RWPE2 (cell line): Measurements from ENCODE around the gene NUP62.

ENCODE experiments used
- ATAC-seq: fragments of 200-7000 bp; cut with Tn5 transposase; 3 replicates; pipeline ENCODE4 v1.9.1; 2021; ENCODE audit warnings: low read depth
- DNase-seq: peaks from one replicate; pipeline ENCODE4 v3.0.0-alpha.2; 2020; ENCODE audit warnings: low spot score
- H3K27ac ChIP-seq: fragments of 450-650 bp; 2 replicates; pipeline ENCODE4 v1.5.1; 2017; ENCODE audit warnings: mild to moderate bottlenecking; ENCODE audit not compliant: poor library complexity, severe bottlenecking
- H3K27me3 ChIP-seq: fragments of 250-450 bp; sonication (Bioruptor Pico); 2 replicates; pipeline ENCODE4 v1.5.1; 2021; ENCODE audit warnings: mild to moderate bottlenecking, moderate library complexity; ENCODE audit not compliant: insufficient read depth, poor library complexity, severe bottlenecking
- H3K36me3 ChIP-seq: fragments of 250-450 bp; sonication (Bioruptor Pico); 2 replicates; pipeline ENCODE4 v1.5.1; 2020; ENCODE audit warnings: low read depth, mild to moderate bottlenecking, moderate library complexity
- H3K4me1 ChIP-seq: fragments of 250-450 bp; sonication (Bioruptor Pico); 2 replicates; pipeline ENCODE4 v1.5.1; 2021; ENCODE audit warnings: mild to moderate bottlenecking, moderate library complexity; ENCODE audit not compliant: insufficient read depth, poor library complexity, severe bottlenecking
- H3K4me3 ChIP-seq: fragments of 250-450 bp; sonication (Bioruptor Pico); 2 replicates; pipeline ENCODE4 v1.5.1; 2021; ENCODE audit warnings: mild to moderate bottlenecking, moderate library complexity; ENCODE audit not compliant: severe bottlenecking
- H3K9me3 ChIP-seq: fragments of 250-450 bp; sonication (Bioruptor Pico); 2 replicates; pipeline ENCODE4 v1.5.1; 2021; ENCODE audit warnings: mild to moderate bottlenecking, moderate library complexity; ENCODE audit not compliant: severe bottlenecking
- TF ChIP-seq, protein P1 (sequence below): fragments of 450-650 bp; IDR thresholded peaks from one replicate; pipeline ENCODE4 v1.5.1; 2017; ENCODE audit warnings: mild to moderate bottlenecking, moderate library complexity; ENCODE audit not compliant: poor library complexity, severe bottlenecking

Gene NUP62

DNA sequence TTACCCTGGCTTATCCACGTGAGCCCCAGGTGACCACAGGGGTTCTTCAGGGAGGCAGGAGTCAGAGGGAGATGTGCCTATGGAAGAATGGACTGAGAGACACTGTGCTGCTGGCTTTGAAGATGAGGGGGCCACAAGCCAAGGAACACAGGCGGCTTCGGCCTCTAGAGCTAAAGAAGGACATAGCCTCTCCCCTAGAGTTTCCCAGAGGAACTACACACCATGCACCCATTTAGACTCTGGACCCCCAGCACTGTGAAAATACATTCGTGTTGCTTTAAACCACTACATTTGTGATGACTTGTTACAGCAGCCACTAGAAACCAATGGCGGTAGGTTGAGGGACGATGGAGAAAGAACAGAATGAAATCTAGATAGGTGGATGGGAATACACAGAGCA lies 14.0 kb downstream of the NUP62 start:
- Histone ChIP-seq H3K27me3 (no peaks in the 10 kb centered on the region), H3K4me3 (no peak overlapping the region), H3K36me3 (peaks cover 47% of the 10 kb centered on the region), H3K9me3 (no peaks in the 10 kb centered on the region), H3K27ac (no peak overlapping the region), H3K4me1 (no peaks in the 10 kb centered on the region)
- ATAC-seq = no peak
- no peak for DNase-seq
- TF ChIP-seq, protein P1, sequence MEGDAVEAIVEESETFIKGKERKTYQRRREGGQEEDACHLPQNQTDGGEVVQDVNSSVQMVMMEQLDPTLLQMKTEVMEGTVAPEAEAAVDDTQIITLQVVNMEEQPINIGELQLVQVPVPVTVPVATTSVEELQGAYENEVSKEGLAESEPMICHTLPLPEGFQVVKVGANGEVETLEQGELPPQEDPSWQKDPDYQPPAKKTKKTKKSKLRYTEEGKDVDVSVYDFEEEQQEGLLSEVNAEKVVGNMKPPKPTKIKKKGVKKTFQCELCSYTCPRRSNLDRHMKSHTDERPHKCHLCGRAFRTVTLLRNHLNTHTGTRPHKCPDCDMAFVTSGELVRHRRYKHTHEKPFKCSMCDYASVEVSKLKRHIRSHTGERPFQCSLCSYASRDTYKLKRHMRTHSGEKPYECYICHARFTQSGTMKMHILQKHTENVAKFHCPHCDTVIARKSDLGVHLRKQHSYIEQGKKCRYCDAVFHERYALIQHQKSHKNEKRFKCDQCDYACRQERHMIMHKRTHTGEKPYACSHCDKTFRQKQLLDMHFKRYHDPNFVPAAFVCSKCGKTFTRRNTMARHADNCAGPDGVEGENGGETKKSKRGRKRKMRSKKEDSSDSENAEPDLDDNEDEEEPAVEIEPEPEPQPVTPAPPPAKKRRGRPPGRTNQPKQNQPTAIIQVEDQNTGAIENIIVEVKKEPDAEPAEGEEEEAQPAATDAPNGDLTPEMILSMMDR = no peak

DNA sequence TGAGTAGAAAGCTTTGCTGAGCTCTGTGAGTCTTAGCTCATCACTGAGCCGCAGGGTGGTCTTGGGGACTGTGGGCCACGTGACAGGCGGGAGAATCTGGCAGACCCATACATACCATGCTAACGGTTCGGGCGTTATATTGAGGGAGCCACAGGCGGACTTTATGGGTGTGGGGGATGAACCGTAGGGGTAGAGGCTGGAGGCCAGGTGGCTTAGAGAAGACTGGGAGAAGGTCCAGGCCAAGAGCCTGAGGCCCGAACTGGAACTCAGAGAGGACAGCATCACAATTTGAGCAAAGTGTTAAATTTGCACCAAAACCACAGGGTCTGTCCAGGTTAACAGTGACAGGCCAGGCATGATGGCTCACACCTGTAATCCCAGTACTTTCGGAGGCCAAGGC lies 15.6 kb downstream of the NUP62 start:
- Histone ChIP-seq H3K27me3 (no peaks in the 10 kb centered on the region), H3K4me3 (no peak overlapping the region), H3K27ac (no peak overlapping the region), H3K4me1 (no peaks in the 10 kb centered on the region), H3K36me3 (peaks cover 55% of the 10 kb centered on the region), H3K9me3 (no peaks in the 10 kb centered on the region)
- ATAC-seq (no peak), DNase-seq (no peak)
- TF ChIP-seq, protein P1 = no peak

DNA sequence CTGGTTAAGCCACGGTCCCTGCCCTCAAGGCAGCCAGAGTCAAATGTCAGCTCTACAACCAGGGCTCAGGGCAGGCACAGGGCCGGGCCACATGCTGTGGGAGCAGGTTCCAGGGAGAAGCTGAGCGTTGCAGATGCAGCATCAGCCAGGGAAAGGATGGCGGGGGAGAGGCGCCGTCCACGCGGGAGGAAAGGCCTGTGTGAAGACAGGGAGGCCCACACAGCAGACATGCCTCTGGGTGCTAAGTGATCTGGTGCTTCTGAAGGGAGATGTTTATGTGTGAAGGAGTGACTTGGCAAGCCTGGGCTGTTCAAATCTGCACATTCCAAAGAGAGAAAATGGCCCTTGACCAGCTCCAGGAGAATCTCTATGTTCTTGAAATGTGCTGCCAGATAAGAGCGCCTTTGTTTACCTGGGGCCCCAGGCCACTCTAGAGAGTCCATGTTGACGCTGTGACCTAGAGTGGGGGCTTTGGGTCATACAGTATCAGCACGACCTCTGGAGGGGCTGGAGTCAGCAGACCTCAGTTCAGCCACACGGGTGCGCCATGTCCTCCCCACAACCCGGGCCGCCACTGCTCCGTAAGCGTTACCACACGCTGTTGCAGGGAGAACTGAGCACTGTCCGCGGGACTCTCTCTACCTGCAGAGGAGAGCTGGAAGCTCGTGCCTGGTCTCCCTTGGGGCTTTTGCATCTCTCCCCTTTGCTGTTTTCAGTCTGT lies 16.2 kb downstream of the NUP62 start:
- Histone ChIP-seq H3K4me3 (no peak overlapping the region), H3K27me3 (no peaks in the 10 kb centered on the region), H3K9me3 (no peaks in the 10 kb centered on the region), H3K36me3 (peaks cover 58% of the 10 kb centered on the region), H3K4me1 (no peaks in the 10 kb centered on the region), H3K27ac (no peak overlapping the region)
- no peak for DNase-seq
- TF ChIP-seq, protein P1 = no peak
- no peak for ATAC-seq

DNA sequence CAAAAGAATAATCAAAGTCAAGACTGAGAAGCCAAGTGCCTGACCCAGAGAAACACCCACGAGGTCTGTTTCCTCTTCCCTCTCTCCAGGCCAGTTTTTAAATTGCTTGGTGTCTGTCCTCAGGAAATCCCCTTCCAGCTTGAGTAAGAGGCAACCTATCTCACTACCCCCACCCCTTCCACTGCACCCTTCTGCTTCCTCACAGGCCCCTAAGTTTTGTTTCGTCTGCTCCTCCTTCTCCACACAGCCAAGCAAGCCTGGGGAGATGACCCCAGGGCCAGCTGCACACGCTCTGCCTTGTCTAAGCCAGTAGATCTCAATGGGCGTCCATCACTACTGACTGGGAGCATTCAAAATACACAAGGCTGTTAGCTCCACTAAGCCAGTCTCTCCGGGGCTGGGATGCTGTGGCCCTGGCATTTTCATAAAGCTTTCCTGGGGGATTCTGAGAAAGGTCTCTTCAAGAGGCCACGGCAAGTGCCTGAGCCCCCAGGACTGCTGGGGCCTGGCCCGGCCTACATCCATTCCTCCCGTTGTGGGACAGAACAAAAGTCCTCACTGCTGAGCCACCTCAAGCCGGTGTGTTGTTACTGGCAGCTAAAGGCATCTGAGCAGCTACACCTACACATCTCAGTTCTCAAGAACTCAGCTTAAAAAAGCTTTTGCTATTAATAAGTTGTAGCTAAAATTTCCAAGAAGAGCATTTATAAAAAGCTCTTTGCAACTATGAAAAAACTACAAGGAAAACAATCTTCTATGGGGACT lies 17.7 kb downstream of the NUP62 start:
- no peak for DNase-seq
- Histone ChIP-seq H3K4me3 (no peak overlapping the region), H3K9me3 (no peaks in the 10 kb centered on the region), H3K27ac (no peak overlapping the region), H3K27me3 (no peaks in the 10 kb centered on the region), H3K4me1 (no peaks in the 10 kb centered on the region), H3K36me3 (peaks cover 56% of the 10 kb centered on the region)
- TF ChIP-seq, protein P1 = no peak
- ATAC-seq = no peak

DNA sequence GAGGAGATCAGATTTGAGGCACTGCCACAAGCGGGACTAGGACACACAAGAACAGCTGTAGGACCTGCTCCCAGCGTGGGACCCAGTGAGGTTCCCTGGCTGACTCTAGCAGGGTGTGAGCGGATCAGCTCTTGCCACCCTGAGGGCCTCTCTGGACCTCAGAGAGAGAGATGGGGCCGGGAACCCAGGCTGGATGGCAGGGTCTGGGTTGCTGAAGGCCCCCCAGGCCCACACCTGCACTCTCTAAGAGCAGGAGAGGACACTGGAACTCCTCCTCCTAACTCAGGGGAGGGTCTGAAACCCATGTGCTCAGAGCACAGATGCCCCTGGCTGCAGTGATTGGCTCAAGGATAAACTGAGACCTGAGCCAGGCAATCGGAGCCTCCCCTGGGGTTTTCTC lies 19.1 kb downstream of the NUP62 start:
- TF ChIP-seq, protein P1 = no peak

More for the DNA sequence above, 19.1 kb downstream of the NUP62 start:
- Histone ChIP-seq H3K4me3 (no peak overlapping the region), H3K27me3 (no peaks in the 10 kb centered on the region), H3K36me3 (peaks cover 49% of the 10 kb centered on the region), H3K27ac (no peak overlapping the region), H3K4me1 (no peaks in the 10 kb centered on the region), H3K9me3 (no peaks in the 10 kb centered on the region)
- ATAC-seq = no peak
- DNase-seq = no peak
